ENCODE measurements around the gene IGSF9. TPM values are rescaled to one million over a fixed set of nuclear protein-coding genes. Genes with fewer than 3 reads are reported as not detected.
A peak's percentile ranks its signal among the peaks of the same experiment; 100 is the strongest.

Gene IGSF9
- total and polyA plus RNA-seq, 2 of the 13 experiments (the other 11 are each of a cell fraction or from before 2014, with no cell fraction given) = 0.03 TPM; not detected in 1

GRCh38 chr1:159945483-159946241 is at the start of gene IGSF9 (continued):
- TF ChIP-seq ZNF614 (CRISPR knock-in tag; IDR thresholded peaks at IDR 0.05; ENCODE audit: borderline replicate concordance) = no peak
- no peak for TF ChIP-seq TFAP4 (IDR thresholded peaks at IDR 0.05; ENCODE audit: borderline replicate concordance, low read depth)
- TF ChIP-seq, protein P1, sequence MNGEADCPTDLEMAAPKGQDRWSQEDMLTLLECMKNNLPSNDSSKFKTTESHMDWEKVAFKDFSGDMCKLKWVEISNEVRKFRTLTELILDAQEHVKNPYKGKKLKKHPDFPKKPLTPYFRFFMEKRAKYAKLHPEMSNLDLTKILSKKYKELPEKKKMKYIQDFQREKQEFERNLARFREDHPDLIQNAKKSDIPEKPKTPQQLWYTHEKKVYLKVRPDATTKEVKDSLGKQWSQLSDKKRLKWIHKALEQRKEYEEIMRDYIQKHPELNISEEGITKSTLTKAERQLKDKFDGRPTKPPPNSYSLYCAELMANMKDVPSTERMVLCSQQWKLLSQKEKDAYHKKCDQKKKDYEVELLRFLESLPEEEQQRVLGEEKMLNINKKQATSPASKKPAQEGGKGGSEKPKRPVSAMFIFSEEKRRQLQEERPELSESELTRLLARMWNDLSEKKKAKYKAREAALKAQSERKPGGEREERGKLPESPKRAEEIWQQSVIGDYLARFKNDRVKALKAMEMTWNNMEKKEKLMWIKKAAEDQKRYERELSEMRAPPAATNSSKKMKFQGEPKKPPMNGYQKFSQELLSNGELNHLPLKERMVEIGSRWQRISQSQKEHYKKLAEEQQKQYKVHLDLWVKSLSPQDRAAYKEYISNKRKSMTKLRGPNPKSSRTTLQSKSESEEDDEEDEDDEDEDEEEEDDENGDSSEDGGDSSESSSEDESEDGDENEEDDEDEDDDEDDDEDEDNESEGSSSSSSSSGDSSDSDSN (CRISPR knock-in tag; IDR thresholded peaks at IDR 0.05) = no peak
- TF ChIP-seq KDM3A (CRISPR knock-in tag; IDR thresholded peaks at IDR 0.05; ENCODE audit: low read depth) = 0 out of 2 replicates have a peak, but pooled peaks have one; percentile 39
- TF ChIP-seq YY1 (IDR thresholded peaks at IDR 0.05; ENCODE audit: insufficient read depth, insufficient replicate concordance, low read depth, low read length) = peak; percentile 25
- TF ChIP-seq, protein P2, sequence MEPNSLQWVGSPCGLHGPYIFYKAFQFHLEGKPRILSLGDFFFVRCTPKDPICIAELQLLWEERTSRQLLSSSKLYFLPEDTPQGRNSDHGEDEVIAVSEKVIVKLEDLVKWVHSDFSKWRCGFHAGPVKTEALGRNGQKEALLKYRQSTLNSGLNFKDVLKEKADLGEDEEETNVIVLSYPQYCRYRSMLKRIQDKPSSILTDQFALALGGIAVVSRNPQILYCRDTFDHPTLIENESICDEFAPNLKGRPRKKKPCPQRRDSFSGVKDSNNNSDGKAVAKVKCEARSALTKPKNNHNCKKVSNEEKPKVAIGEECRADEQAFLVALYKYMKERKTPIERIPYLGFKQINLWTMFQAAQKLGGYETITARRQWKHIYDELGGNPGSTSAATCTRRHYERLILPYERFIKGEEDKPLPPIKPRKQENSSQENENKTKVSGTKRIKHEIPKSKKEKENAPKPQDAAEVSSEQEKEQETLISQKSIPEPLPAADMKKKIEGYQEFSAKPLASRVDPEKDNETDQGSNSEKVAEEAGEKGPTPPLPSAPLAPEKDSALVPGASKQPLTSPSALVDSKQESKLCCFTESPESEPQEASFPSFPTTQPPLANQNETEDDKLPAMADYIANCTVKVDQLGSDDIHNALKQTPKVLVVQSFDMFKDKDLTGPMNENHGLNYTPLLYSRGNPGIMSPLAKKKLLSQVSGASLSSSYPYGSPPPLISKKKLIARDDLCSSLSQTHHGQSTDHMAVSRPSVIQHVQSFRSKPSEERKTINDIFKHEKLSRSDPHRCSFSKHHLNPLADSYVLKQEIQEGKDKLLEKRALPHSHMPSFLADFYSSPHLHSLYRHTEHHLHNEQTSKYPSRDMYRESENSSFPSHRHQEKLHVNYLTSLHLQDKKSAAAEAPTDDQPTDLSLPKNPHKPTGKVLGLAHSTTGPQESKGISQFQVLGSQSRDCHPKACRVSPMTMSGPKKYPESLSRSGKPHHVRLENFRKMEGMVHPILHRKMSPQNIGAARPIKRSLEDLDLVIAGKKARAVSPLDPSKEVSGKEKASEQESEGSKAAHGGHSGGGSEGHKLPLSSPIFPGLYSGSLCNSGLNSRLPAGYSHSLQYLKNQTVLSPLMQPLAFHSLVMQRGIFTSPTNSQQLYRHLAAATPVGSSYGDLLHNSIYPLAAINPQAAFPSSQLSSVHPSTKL (CRISPR knock-in tag; IDR thresholded peaks at IDR 0.05) = no peak
- peak; percentile 75; the same call in 1 of the 2 replicates for TF ChIP-seq GABPB1 (CRISPR knock-in tag; IDR thresholded peaks at IDR 0.05)
- TF ChIP-seq ZNF143 (CRISPR knock-in tag; IDR thresholded peaks at IDR 0.05) = peak; percentile 92
- peak; percentile 31; the same call in 1 of the 2 replicates for TF ChIP-seq RFX1 (IDR thresholded peaks at IDR 0.05)
- TF ChIP-seq SP2 (CRISPR knock-in tag; IDR thresholded peaks at IDR 0.05) = 0 out of 2 replicates have a peak, but pooled peaks have one; percentile 43
- peak; percentile 98 for TF ChIP-seq THAP11 (CRISPR knock-in tag; IDR thresholded peaks at IDR 0.05)
- peak; percentile 43 for TF ChIP-seq STAG1 (CRISPR knock-in tag; IDR thresholded peaks at IDR 0.05)
- TF ChIP-seq, protein P3, sequence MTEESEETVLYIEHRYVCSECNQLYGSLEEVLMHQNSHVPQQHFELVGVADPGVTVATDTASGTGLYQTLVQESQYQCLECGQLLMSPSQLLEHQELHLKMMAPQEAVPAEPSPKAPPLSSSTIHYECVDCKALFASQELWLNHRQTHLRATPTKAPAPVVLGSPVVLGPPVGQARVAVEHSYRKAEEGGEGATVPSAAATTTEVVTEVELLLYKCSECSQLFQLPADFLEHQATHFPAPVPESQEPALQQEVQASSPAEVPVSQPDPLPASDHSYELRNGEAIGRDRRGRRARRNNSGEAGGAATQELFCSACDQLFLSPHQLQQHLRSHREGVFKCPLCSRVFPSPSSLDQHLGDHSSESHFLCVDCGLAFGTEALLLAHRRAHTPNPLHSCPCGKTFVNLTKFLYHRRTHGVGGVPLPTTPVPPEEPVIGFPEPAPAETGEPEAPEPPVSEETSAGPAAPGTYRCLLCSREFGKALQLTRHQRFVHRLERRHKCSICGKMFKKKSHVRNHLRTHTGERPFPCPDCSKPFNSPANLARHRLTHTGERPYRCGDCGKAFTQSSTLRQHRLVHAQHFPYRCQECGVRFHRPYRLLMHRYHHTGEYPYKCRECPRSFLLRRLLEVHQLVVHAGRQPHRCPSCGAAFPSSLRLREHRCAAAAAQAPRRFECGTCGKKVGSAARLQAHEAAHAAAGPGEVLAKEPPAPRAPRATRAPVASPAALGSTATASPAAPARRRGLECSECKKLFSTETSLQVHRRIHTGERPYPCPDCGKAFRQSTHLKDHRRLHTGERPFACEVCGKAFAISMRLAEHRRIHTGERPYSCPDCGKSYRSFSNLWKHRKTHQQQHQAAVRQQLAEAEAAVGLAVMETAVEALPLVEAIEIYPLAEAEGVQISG (CRISPR knock-in tag; IDR thresholded peaks at IDR 0.05) = peak; percentile 46; the same call in 1 of the 2 replicates
- no peak for TF ChIP-seq ARID3A (IDR thresholded peaks at IDR 0.05; ENCODE audit: low read depth, low read length)
- TF ChIP-seq SETDB1 (CRISPR knock-in tag; IDR thresholded peaks at IDR 0.05; ENCODE audit: borderline replicate concordance) = no peak
- TF ChIP-seq U2AF2 (IDR thresholded peaks at IDR 0.05; ENCODE audit: low read depth, low read length) = no peak
- no peak for TF ChIP-seq SOX6 (IDR thresholded peaks at IDR 0.05)
- peak; percentile 36 for TF ChIP-seq SOX6 (CRISPR knock-in tag; IDR thresholded peaks at IDR 0.05)
